Articular chondrocyte of knee joint (primary cell): Measurements from ENCODE around the gene KIAA0513. TPM values are rescaled to one million over a fixed set of nuclear protein-coding genes. Genes with fewer than 3 reads are reported as not detected.

Experiments used
- total RNA-seq: library from RNA; depleted of rRNA; stranded (reverse); fragments of >200 nt; gene quantifications from 2 replicates; pipeline ENCODE4 v1.2.3, GENCODE V29; 2012

The KIAA0513 gene
- total RNA-seq: 27.8 and 46.5 TPM in 2 replicates

GRCh38 chr16:85027349-85027957, at the start of gene KIAA0513:
KIAA0513 (plus strand) TSS chr16:85027795; CDS start chr16:85067072, 39,277 bp downstream.

GRCh38 chr16:85010931-85011845, 16.4 kb upstream of the KIAA0513 start, which contains the start of gene ZDHHC7:
ZDHHC7 (minus strand) TSS chr16:85011535; CDS start chr16:84990618, 20,917 bp downstream.

GRCh38 chr16:85112364-85112763, 84.8 kb downstream of the KIAA0513 start, which contains the start of gene CIBAR2:
CIBAR2 (minus strand) TSS chr16:85112472; CDS start chr16:85112352, 120 bp downstream.

Other genes with a start within 250 kb of the KIAA0513 start
- gene CRISPLD2, start 207.8 kb upstream of the KIAA0513 start, total RNA-seq: 45.5 and 53.3 TPM in 2 replicates
- 139 and 150 TPM in 2 replicates for gene ZDHHC7, start 16.3 kb upstream of the KIAA0513 start, total RNA-seq
- gene CIBAR2, start 84.7 kb downstream of the KIAA0513 start, total RNA-seq: 0.11 TPM in 1 of 2 replicates, not detected in the other